A673 (cell line): ENCODE measurements around the gene ADGRF4. TPM values are rescaled to one million over a fixed set of nuclear protein-coding genes. Genes with fewer than 3 reads are reported as not detected.

Experiments
- BruUV-seq: library from RNA; stranded (reverse); fragments of 400-500 nt; replicated peaks from 2 replicates; lab custom pipeline; 2021; lab: Mats Ljungman, UMichigan
- CTCF ChIA-PET: fragments of 300-600 bp; sonication (Branson Sonifier 250); formaldehyde crosslinking; loops from one replicate; lab custom pipeline; 2022; ENCODE audit warnings: antibody characterized with exemption; lab: Charles Lee
- POLR2A ChIA-PET: fragments of 300-600 bp; sonication (Branson Sonifier 250); formaldehyde crosslinking; loops from one replicate; lab custom pipeline; 2022; ENCODE audit warnings: antibody characterized with exemption; ENCODE audit not compliant: low non-redundant PET; lab: Charles Lee
- DNase-seq: peaks from one replicate; pipeline ENCODE4 v3.0.0-alpha.2; 2015; ENCODE audit warnings: low spot score
- H3K27ac ChIP-seq: fragments of 200-600 bp; sonication (generic); 2 replicates; pipeline ENCODE4 v1.5.1; 2016; ENCODE audit warnings: mixed run types, low read depth, mild to moderate bottlenecking, mixed read lengths, antibody characterized with exemption, low read length; ENCODE audit not compliant: poor library complexity, severe bottlenecking
- H3K27me3 ChIP-seq: fragments of 200-600 bp; sonication (generic); replicated peaks from 2 replicates; pipeline ENCODE4 v1.6.1; 2017; ENCODE audit warnings: mixed run types, low read depth, mild to moderate bottlenecking, mixed read lengths, antibody characterized with exemption, low read length; ENCODE audit not compliant: insufficient read depth, poor library complexity
- H3K36me3 ChIP-seq: fragments of 200-600 bp; sonication (generic); 2 replicates; pipeline ENCODE4 v1.6.1; 2016; ENCODE audit warnings: mixed run types, mild to moderate bottlenecking, mixed read lengths, antibody characterized with exemption, low read length; ENCODE audit not compliant: insufficient read depth, poor library complexity, severe bottlenecking
- H3K4me1 ChIP-seq: fragments of 200-600 bp; sonication (generic); 2 replicates; pipeline ENCODE4 v1.6.1; 2017; ENCODE audit warnings: mixed run types, mild to moderate bottlenecking, mixed read lengths, antibody characterized with exemption, low read length; ENCODE audit not compliant: insufficient read depth, poor library complexity, severe bottlenecking
- H3K4me3 ChIP-seq: fragments of 200-600 bp; sonication (generic); 2 replicates; pipeline ENCODE4 v1.5.1; 2016; ENCODE audit warnings: low read depth, mixed run types, mild to moderate bottlenecking, mixed read lengths, low read length; ENCODE audit not compliant: poor library complexity, severe bottlenecking
- H3K9me3 ChIP-seq: fragments of 200-600 bp; sonication (generic); 2 replicates; pipeline ENCODE4 v1.6.1; 2016; ENCODE audit warnings: mixed run types, low read depth, mild to moderate bottlenecking, mixed read lengths, antibody characterized with exemption, low read length; ENCODE audit not compliant: poor library complexity, severe bottlenecking
- EZH2 ChIP-seq: fragments of 200-600 bp; sonication (generic); IDR thresholded peaks from 2 replicates; pipeline ENCODE4 v1.6.1; 2017; ENCODE audit warnings: borderline replicate concordance, low read depth, mild to moderate bottlenecking, mixed read lengths, antibody characterized with exemption, low read length; ENCODE audit not compliant: poor library complexity, severe bottlenecking
- intact Hi-C: fragments of 100-400 bp; cut with micrococcal nuclease; formaldehyde crosslinking; loops from one replicate; pipeline ENCODE4 v1.10.0; 2022; ENCODE audit not compliant: unreplicated experiment
- total RNA-seq: library from RNA; stranded (reverse); gene quantifications from 2 replicates; pipeline ENCODE4 v1.2.3, GENCODE V29; 2021
- TF ChIP-seq, protein P1 (sequence below): fragments of 300-800, 200-600 bp; sonication (generic); conservative IDR thresholded peaks from 2 replicates; pipeline ENCODE4 v1.5.1; 2017; ENCODE audit warnings: low read depth, mild to moderate bottlenecking, antibody characterized with exemption, low read length, moderate library complexity, mixed read lengths

Gene ADGRF4
- total RNA-seq, 1 experiment from 2014 or later, result not detected

GRCh38 chr6:47722194-47722593, 23.8 kb downstream of the ADGRF4 start:
- Histone ChIP-seq H3K27ac (no peak overlapping the region), H3K36me3 (no peaks in the 10 kb centered on the region), H3K27me3 (no peaks in the 10 kb centered on the region), H3K4me3 (no peak overlapping the region), H3K4me1 (peaks cover 21% of the 10 kb centered on the region), H3K9me3 (no peaks in the 10 kb centered on the region)
- no peak for TF ChIP-seq EZH2
- TF ChIP-seq, protein P1, sequence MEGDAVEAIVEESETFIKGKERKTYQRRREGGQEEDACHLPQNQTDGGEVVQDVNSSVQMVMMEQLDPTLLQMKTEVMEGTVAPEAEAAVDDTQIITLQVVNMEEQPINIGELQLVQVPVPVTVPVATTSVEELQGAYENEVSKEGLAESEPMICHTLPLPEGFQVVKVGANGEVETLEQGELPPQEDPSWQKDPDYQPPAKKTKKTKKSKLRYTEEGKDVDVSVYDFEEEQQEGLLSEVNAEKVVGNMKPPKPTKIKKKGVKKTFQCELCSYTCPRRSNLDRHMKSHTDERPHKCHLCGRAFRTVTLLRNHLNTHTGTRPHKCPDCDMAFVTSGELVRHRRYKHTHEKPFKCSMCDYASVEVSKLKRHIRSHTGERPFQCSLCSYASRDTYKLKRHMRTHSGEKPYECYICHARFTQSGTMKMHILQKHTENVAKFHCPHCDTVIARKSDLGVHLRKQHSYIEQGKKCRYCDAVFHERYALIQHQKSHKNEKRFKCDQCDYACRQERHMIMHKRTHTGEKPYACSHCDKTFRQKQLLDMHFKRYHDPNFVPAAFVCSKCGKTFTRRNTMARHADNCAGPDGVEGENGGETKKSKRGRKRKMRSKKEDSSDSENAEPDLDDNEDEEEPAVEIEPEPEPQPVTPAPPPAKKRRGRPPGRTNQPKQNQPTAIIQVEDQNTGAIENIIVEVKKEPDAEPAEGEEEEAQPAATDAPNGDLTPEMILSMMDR, result no peak
- CTCF ChIA-PET, result no interaction called here
- no TSS peak for BruUV-seq
- intact Hi-C loops, result no loop called here
- peak; percentile 57 for DNase-seq
- POLR2A ChIA-PET, result no interaction called here

- H3K36me3 ChIP-seq, result no peaks in the 10 kb centered on the region
- H3K9me3 ChIP-seq, result no peaks in the 10 kb centered on the region
- no peak overlapping the region for H3K27ac ChIP-seq
- TF ChIP-seq, protein P1, result no peak
- no peak for TF ChIP-seq EZH2
- H3K27me3 ChIP-seq, result no peaks in the 10 kb centered on the region
- CTCF ChIA-PET, result no interaction called here
- DNase-seq, result no peak
- intact Hi-C loops, result no loop called here
- POLR2A ChIA-PET, result interaction anchor here (0.5 kb wide), 1 partner anchor 54 kb away, joined by 3 read pairs; no protein-coding TSS in a partner anchor
- BruUV-seq, result no TSS peak
- no peak overlapping the region for H3K4me3 ChIP-seq
- H3K4me1 ChIP-seq, result peaks cover 21% of the 10 kb centered on the region
Observed at GRCh38 chr6:47724300-47724699, 25.9 kb downstream of the ADGRF4 start.

GRCh38 chr6:47727391-47727790, 29.0 kb downstream of the ADGRF4 start:
- H3K27ac ChIP-seq, result no peak overlapping the region

More at GRCh38 chr6:47727391-47727790, 29.0 kb downstream of the ADGRF4 start:
- no peaks in the 10 kb centered on the region for H3K36me3 ChIP-seq
- no TSS peak for BruUV-seq
- CTCF ChIA-PET, result no interaction called here
- H3K4me1 ChIP-seq, result peaks cover 9% of the 10 kb centered on the region
- TF ChIP-seq EZH2, result no peak
- TF ChIP-seq, protein P1, result no peak
- no peak overlapping the region for H3K4me3 ChIP-seq
- peak; percentile 7 for DNase-seq
- H3K27me3 ChIP-seq, result no peaks in the 10 kb centered on the region
- intact Hi-C loops, result no loop called here
- H3K9me3 ChIP-seq, result no peaks in the 10 kb centered on the region
- POLR2A ChIA-PET, result interaction anchor here (0.6 kb wide), 1 partner anchor 316 kb away, joined by 3 read pairs; no protein-coding TSS in a partner anchor
